ENCODE results near the gene PPP1R9B.
A peak's percentile ranks its signal among the peaks of the same experiment; 100 is the strongest.

Gene PPP1R9B

DNA sequence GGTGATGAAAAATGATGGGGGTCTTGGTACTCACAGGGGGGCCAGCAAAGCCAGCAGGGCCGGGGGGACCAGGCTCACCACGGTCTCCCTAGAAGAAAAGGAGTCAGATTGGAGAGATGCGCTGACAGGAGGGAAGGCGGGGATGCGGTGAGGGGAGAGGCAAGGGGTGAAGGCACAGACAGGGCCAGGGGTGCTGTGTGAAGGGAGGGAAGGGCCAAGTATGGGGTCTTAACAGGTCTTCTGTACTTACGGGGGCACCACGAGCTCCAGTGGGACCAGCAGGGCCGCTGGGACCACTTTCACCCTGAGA is 39.8 kb upstream of the PPP1R9B start:
- DNase-seq (ENCODE audit: extremely low read depth, low read depth), result no peak
- TF ChIP-seq, protein P1, sequence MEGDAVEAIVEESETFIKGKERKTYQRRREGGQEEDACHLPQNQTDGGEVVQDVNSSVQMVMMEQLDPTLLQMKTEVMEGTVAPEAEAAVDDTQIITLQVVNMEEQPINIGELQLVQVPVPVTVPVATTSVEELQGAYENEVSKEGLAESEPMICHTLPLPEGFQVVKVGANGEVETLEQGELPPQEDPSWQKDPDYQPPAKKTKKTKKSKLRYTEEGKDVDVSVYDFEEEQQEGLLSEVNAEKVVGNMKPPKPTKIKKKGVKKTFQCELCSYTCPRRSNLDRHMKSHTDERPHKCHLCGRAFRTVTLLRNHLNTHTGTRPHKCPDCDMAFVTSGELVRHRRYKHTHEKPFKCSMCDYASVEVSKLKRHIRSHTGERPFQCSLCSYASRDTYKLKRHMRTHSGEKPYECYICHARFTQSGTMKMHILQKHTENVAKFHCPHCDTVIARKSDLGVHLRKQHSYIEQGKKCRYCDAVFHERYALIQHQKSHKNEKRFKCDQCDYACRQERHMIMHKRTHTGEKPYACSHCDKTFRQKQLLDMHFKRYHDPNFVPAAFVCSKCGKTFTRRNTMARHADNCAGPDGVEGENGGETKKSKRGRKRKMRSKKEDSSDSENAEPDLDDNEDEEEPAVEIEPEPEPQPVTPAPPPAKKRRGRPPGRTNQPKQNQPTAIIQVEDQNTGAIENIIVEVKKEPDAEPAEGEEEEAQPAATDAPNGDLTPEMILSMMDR (IDR thresholded peaks at IDR 0.05; ENCODE audit: low read depth, low read length), result no peak

DNA sequence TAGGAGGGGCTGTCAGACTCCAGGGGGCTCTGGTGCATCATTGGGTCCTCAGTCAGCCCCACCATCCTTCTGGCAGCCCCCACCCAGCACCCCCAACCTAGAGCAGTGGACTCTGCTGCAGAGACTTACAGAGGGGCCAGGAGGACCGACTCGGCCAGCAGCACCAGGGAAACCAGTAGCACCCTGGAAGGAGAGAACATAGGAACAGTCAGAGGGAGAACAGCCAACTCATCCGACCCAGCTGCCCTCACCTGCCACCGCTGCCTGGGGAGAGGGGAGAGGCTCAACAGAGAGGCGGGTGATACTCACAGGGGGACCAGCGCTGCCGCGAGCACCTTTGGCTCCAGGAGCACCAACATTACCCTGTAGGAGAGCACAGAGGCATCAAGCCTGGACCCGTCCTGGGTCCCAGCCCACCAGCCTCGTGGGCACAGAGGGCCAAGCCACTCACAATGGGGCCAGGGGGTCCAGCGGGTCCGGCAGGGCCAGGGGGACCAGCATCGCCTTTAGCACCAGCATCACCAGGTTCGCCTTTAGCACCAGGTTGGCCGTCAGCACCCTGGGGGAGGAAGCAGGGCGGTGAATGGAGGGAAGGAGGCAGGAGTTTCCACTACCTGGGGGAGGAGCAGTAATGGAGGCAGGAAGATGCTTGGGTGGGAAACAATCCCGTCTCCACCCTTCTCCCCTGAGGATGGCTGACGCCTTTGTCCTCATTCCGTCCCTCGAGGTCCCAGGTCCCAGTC is 39.2 kb upstream of the PPP1R9B start:
- no peak for DNase-seq (ENCODE audit: extremely low read depth, low read depth)
- TF ChIP-seq, protein P1 (IDR thresholded peaks at IDR 0.05; ENCODE audit: low read depth, low read length), result no peak

DNA sequence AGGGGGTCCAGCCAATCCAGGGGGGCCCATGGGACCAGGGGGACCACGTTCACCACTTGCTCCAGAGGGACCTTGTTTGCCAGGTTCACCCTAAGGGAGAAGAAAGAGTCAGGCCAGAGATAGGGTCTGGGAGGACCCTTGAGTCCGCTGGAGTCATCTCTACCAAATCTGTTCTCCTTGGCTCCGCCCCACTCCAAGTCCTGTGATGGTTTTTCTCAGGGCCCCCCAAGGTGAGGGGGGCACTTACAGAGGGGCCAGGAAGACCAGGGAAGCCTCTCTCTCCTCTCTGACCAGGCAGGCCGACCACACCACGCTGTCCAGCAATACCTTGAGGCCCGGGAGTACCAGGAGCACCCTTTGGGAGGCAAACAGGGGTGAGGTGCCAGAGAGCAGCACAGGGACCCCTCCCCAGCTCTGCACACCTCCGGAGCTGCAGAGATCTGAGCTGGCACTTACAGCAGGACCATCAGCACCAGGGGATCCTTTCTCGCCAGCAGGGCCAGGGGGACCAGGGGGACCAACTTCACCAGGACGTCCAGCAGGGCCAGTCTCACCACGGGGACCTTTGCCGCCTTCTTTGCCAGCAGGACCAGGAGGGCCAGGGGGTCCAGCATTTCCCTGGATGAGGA is 38.6 kb upstream of the PPP1R9B start:
- TF ChIP-seq, protein P1 (IDR thresholded peaks at IDR 0.05; ENCODE audit: low read depth, low read length), result no peak
- no peak for DNase-seq (ENCODE audit: extremely low read depth, low read depth)

DNA sequence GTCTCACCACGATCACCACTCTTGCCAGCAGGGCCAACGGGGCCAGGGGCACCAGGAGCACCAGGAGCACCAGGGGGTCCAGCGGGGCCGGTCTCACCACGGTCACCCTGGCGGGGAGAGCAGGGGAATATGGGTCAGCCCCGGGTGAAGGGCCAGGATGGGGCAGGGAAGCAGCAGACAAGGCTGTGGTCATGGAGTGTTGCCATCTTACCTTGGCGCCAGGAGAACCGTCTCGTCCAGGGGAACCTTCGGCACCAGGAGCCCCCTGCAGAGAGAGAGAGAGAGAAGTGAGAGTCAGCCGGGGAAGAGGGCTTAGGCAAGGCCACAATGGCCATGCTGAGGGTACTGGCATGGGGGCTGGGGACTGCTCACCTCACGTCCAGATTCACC is 38.0 kb upstream of the PPP1R9B start:
- DNase-seq (ENCODE audit: extremely low read depth, low read depth), result no peak
- TF ChIP-seq, protein P1 (IDR thresholded peaks at IDR 0.05; ENCODE audit: low read depth, low read length), result no peak

DNA sequence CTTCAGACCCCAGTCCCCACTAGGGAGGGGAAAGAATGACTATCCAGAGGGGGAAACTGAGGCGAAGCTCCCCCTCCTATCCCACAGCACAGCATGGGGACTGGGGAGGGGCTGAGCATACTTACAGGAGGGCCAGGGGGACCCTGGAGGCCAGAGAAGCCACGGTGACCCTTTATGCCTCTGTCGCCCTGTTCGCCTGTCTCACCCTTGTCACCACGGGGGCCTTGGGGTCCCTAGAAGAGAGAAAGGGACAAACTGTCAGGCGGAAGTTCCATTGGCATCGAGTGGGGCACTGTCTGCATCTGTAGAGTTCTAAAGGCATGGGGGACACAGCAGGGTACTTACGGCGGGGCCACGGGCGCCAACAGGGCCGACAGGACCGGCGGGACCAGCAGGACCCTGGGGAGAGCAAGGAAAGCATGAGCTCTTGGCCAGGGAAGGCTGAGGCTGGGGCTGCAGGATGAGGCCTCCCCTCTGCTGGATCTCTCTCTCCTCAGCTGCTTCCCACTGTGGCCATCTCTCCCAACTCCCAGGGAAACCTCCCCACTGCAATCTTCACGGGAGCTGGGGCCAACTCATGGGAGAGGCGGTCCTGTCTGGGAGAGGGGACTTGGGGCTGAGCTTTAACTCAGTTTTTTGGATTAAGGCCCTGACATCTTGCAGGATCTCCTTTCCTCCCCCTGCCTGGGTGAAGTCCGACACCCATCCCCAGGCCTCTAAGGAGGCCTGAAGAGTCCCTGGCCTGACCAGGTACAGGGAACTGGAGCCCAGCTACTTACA is 37.5 kb upstream of the PPP1R9B start:
- no peak for DNase-seq (ENCODE audit: extremely low read depth, low read depth)

DNA sequence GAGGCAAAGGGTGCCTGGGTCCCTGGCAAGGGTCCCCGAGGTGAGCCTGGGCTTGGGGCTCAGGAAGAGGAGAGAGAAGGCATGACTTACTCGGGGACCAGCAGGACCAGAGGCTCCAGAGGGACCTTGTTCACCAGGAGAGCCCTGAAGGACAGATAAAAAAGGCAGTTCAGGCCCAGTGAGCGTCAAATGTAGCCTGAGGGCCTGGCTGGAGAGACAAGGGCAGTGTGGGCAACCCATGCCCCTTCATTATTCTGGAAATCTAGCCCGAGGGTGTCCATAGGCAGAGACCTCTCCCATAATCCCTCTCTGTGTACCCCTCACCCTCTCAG is 36.9 kb upstream of the PPP1R9B start:
- TF ChIP-seq, protein P1 (IDR thresholded peaks at IDR 0.05; ENCODE audit: low read depth, low read length), result no peak
- DNase-seq (ENCODE audit: extremely low read depth, low read depth), result peak; percentile 65

More for the DNA sequence above, 37.5 kb upstream of the PPP1R9B start:
- TF ChIP-seq, protein P1 (IDR thresholded peaks at IDR 0.05; ENCODE audit: low read depth, low read length), result no peak
